Esophagus squamous epithelium (tissue), 5 donors: ENCODE data around the gene NFS1. TPM values are rescaled to one million over a fixed set of nuclear protein-coding genes. Genes with fewer than 3 reads are reported as not detected.

Experiments used
- DNase-seq: peaks from one replicate; lab custom pipeline; 2025; lab: John Stamatoyannopoulos, UW
- H3K27ac ChIP-seq, 4 donors: fragments of 200-600 bp; sonication (generic); one replicate each; pipeline ENCODE4 v1.5.1; 2016 to 2019; ENCODE audit warnings: mild to moderate bottlenecking in 1 of 4
- H3K27me3 ChIP-seq, 4 donors: fragments of 200-600 bp; sonication (generic); 1 replicate in 3 of 4; 2 replicates in 1 of 4; pipeline versions ENCODE4 v1.5.1 to v1.6.0; 2017 to 2021; ENCODE audit warnings: antibody characterized with exemption in 1 of 4
- H3K36me3 ChIP-seq, 3 donors: fragments of 200-600 bp; sonication (generic); one replicate each; pipeline ENCODE4 v1.5.1; 2016 to 2019
- H3K4me1 ChIP-seq, 3 donors: fragments of 200-600 bp; sonication (generic); one replicate each; pipeline ENCODE4 v1.5.1; 2017 to 2019
- H3K4me3 ChIP-seq, 4 donors: fragments of 200-600 bp; sonication (generic); 1 replicate in 3 of 4; 2 replicates in 1 of 4; pipeline ENCODE4 v1.5.1; 2016 to 2019; ENCODE audit warnings: mild to moderate bottlenecking in 2 of 4, moderate library complexity in 1 of 4
- H3K9me3 ChIP-seq, 3 donors: fragments of 200-600 bp; sonication (generic); one replicate each; pipeline ENCODE4 v1.5.1; 2016 to 2019
- CTCF ChIP-seq, 6 experiments: fragments of 450-650 bp in 4 of 6; fragments of 200-600 bp in 2 of 6; sonication (generic) in 2 of 6; IDR thresholded peaks; one replicate each; pipeline ENCODE4 v1.5.1; 2016 to 2019; ENCODE audit warnings: antibody characterized with exemption in 6 of 6, mild to moderate bottlenecking in 4 of 6, moderate library complexity in 4 of 6
- POLR2A ChIP-seq, 4 donors: fragments of 450-650 bp; IDR thresholded peaks; one replicate each; pipeline ENCODE4 v1.6.1; 2017; ENCODE audit warnings: antibody characterized with exemption in 4 of 4, mild to moderate bottlenecking in 4 of 4, moderate library complexity in 3 of 4
- WGBS, 2 donors: methylation state at CpG; one replicate each; pipeline ENCODE4 v1.1.5; 2018; 5-methylcytosine and 5-hydroxymethylcytosine counted together
- intact Hi-C: fragments of 100-400 bp; cut with DNase I; formaldehyde crosslinking; loops from one replicate; pipeline ENCODE4 v1.15.0; 2022
- total RNA-seq, 4 donors: library from RNA; depleted of rRNA; stranded (reverse); fragments of >200 nt; gene quantifications; one replicate each; pipeline ENCODE4 v1.1.0, GENCODE V29; 2016
- donor health status: DM: yes; HTN: yes; CAD: no.

Gene NFS1
- total RNA-seq, 4 donors from 2014 or later: 16.4 to 39.9 (median 24.2) TPM

- TF ChIP-seq POLR2A (IDR thresholded peaks at IDR 0.05): no peak
- no peak for TF ChIP-seq CTCF (IDR thresholded peaks at IDR 0.05)
- intact Hi-C loops: no loop called here
- peaks cover 0 to 28% (median 0%) of the 10 kb centered on the region in 3 donors for H3K36me3 ChIP-seq
- 96 to 99% methylated on average over 16 of the region's 17 CpGs for WGBS, 2 donors
- H3K27ac ChIP-seq: no peak overlapping the region
- H3K4me1 ChIP-seq: peaks cover 11 to 34% (median 19%) of the 10 kb centered on the region in 3 donors
- no peak for DNase-seq
- no peaks in the 10 kb centered on the region for H3K9me3 ChIP-seq
- H3K4me3 ChIP-seq: no peak overlapping the region
- no peaks in the 10 kb centered on the region for H3K27me3 ChIP-seq
These were observed 33.2 kb downstream of the NFS1 start for GRCh38 chr20:35665949-35666288.

GRCh38 chr20:35664466-35665206 is 34.5 kb downstream of the NFS1 start, which contains the start of the genes CPNE1 and RBM12:
CPNE1 (minus strand) TSS chr20:35664900; CDS start chr20:35632923, 31,977 bp downstream.
RBM12 (minus strand) TSS chr20:35664900; CDS start chr20:35655322, 9,578 bp downstream.
- Histone ChIP-seq H3K36me3 (peaks cover 0 to 15% (median 0%) of the 10 kb centered on the region in 3 donors), H3K4me3 (peak within 1 kb of the TSS; percentile 77 to 96 (median 84)), H3K4me1 (peaks cover 11 to 46% (median 29%) of the 10 kb centered on the region in 3 donors), H3K27me3 (no peaks in the 10 kb centered on the region), H3K9me3 (no peaks in the 10 kb centered on the region), H3K27ac (peak within 1 kb of the TSS; percentile 96 to 100 (median 99))
- peak; percentile 58 for DNase-seq
- 0 to 7% methylated on average over 3 to 14 of the region's 61 CpGs for WGBS, 2 donors
- TF ChIP-seq POLR2A (IDR thresholded peaks at IDR 0.05) (peak in 3 of 4 donors; percentile 86 to 96 (median 91)), CTCF (IDR thresholded peaks at IDR 0.05) (peak in 1 of 6 experiments; percentile 5)
- intact Hi-C loops: no loop called here

GRCh38 chr20:35663516-35664465 is 35.4 kb downstream of the NFS1 start:
- 1% methylated on average over 20 to 28 of the region's 28 CpGs for WGBS, 2 donors
- Histone ChIP-seq H3K9me3 (no peaks in the 10 kb centered on the region), H3K4me1 (peaks cover 11 to 54% (median 29%) of the 10 kb centered on the region in 3 donors), H3K4me3 (peak overlapping the region; percentile 77 to 96 (median 84)), H3K27me3 (no peaks in the 10 kb centered on the region), H3K36me3 (peaks cover 0 to 6% (median 0%) of the 10 kb centered on the region in 3 donors), H3K27ac (peak overlapping the region; percentile 96 to 100 (median 99))
- no peak for DNase-seq
- TF ChIP-seq CTCF (IDR thresholded peaks at IDR 0.05): no peak
- no peak for TF ChIP-seq POLR2A (IDR thresholded peaks at IDR 0.05)
- intact Hi-C loops: no loop called here

- no peak for TF ChIP-seq CTCF (IDR thresholded peaks at IDR 0.05)
- TF ChIP-seq POLR2A (IDR thresholded peaks at IDR 0.05): no peak
- peak overlapping the region in 3 of 4 donors; percentile 35 to 98 (median 96) for H3K27ac ChIP-seq
- H3K4me3 ChIP-seq: peak overlapping the region in 3 of 4 donors; percentile 78 to 96 (median 91)
- no peaks in the 10 kb centered on the region for H3K36me3 ChIP-seq
- intact Hi-C loops: no loop called here
- WGBS, 2 donors: 13% methylated on average over 2 of the region's 2 CpGs
- no peaks in the 10 kb centered on the region for H3K9me3 ChIP-seq
- DNase-seq: no peak
- H3K4me1 ChIP-seq: peaks cover 11 to 67% (median 39%) of the 10 kb centered on the region in 3 donors
- H3K27me3 ChIP-seq: no peaks in the 10 kb centered on the region
These were observed 36.6 kb downstream of the NFS1 start for GRCh38 chr20:35662551-35662950.
